HL-60 (cell line): ENCODE data around the gene PPP1R11.

Experiments used
- DNase-seq, 2 experiments: peaks; one replicate each; pipeline ENCODE4 v3.0.0-alpha.2; 2010 to 2020; ENCODE audit warnings: low read depth in 1 of 2, low spot score in 1 of 2
- H3K27ac ChIP-seq: fragments of 250-450 bp; sonication (Bioruptor Pico); replicated peaks from 2 replicates; pipeline ENCODE4 v1.5.1; 2020; ENCODE audit warnings: mild to moderate bottlenecking, moderate library complexity
- H3K27me3 ChIP-seq: fragments of 250-450 bp; sonication (Bioruptor Pico); 2 replicates; pipeline ENCODE4 v1.5.1; 2021; ENCODE audit warnings: mild to moderate bottlenecking, moderate library complexity; ENCODE audit not compliant: insufficient read depth, poor library complexity, severe bottlenecking
- H3K4me3 ChIP-seq: replicated peaks from 2 replicates; pipeline ENCODE4 v1.5.1; 2011; ENCODE audit warnings: mild to moderate bottlenecking, control low read depth, low read length; ENCODE audit not compliant: insufficient read depth
- GABPA ChIP-seq: IDR thresholded peaks from 2 replicates; pipeline ENCODE4 v1.6.1; 2012; ENCODE audit warnings: low read depth
- POLR2AphosphoS5 ChIP-seq: IDR thresholded peaks from 2 replicates; pipeline ENCODE4 v1.6.1; 2012; ENCODE audit warnings: low read depth
- SPI1 ChIP-seq: IDR thresholded peaks from 2 replicates; pipeline ENCODE4 v1.6.1; 2012; ENCODE audit warnings: low read depth, mild to moderate bottlenecking, borderline replicate concordance
- TF ChIP-seq, protein P1 (sequence below): IDR thresholded peaks from 2 replicates; pipeline ENCODE4 v1.6.1; 2012; ENCODE audit warnings: low read depth; ENCODE audit not compliant: insufficient replicate concordance
- TF ChIP-seq, protein P2 (sequence below): IDR thresholded peaks from one replicate; pipeline ENCODE4 v1.5.1; 2011; ENCODE audit warnings: low read length, control low read depth, inconsistent platforms; ENCODE audit not compliant: insufficient read depth

The PPP1R11 gene

DNA sequence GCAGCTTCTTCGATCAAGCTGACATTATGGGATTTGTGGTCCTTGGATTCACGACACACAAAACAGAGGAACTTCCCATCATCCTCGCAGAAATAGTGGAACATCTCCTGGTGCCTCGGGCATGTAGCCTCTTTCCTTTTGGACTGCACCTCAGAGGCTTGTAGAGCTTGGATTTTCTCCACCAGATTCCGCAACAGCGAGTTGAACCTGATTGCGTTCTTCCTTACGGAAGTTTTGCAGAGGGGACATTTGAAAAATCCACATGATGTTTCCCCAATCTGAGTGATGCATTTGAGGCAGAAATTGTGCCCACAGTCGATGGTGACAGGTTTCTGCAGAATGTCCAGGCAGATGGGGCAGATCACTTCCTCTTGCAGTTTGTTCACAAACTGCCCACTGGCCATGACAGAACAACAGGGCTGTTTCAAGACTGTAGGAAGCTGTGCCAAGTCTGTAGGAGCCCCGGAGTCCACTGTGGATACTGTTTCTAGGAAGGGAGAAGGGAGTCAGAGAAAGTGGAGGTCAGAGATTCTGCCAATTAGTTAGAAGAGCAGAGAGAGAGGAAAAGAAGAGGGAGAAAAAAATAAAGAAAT lies 45.5 kb downstream of the PPP1R11 start:
- no peak for DNase-seq
- Histone ChIP-seq H3K27me3 (peaks cover 19% of the 10 kb centered on the region), H3K27ac (no peak overlapping the region), H3K4me3 (no peak overlapping the region)
- TF ChIP-seq, protein P1, sequence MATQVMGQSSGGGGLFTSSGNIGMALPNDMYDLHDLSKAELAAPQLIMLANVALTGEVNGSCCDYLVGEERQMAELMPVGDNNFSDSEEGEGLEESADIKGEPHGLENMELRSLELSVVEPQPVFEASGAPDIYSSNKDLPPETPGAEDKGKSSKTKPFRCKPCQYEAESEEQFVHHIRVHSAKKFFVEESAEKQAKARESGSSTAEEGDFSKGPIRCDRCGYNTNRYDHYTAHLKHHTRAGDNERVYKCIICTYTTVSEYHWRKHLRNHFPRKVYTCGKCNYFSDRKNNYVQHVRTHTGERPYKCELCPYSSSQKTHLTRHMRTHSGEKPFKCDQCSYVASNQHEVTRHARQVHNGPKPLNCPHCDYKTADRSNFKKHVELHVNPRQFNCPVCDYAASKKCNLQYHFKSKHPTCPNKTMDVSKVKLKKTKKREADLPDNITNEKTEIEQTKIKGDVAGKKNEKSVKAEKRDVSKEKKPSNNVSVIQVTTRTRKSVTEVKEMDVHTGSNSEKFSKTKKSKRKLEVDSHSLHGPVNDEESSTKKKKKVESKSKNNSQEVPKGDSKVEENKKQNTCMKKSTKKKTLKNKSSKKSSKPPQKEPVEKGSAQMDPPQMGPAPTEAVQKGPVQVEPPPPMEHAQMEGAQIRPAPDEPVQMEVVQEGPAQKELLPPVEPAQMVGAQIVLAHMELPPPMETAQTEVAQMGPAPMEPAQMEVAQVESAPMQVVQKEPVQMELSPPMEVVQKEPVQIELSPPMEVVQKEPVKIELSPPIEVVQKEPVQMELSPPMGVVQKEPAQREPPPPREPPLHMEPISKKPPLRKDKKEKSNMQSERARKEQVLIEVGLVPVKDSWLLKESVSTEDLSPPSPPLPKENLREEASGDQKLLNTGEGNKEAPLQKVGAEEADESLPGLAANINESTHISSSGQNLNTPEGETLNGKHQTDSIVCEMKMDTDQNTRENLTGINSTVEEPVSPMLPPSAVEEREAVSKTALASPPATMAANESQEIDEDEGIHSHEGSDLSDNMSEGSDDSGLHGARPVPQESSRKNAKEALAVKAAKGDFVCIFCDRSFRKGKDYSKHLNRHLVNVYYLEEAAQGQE: no peak
- TF ChIP-seq GABPA: no peak
- TF ChIP-seq, protein P2, sequence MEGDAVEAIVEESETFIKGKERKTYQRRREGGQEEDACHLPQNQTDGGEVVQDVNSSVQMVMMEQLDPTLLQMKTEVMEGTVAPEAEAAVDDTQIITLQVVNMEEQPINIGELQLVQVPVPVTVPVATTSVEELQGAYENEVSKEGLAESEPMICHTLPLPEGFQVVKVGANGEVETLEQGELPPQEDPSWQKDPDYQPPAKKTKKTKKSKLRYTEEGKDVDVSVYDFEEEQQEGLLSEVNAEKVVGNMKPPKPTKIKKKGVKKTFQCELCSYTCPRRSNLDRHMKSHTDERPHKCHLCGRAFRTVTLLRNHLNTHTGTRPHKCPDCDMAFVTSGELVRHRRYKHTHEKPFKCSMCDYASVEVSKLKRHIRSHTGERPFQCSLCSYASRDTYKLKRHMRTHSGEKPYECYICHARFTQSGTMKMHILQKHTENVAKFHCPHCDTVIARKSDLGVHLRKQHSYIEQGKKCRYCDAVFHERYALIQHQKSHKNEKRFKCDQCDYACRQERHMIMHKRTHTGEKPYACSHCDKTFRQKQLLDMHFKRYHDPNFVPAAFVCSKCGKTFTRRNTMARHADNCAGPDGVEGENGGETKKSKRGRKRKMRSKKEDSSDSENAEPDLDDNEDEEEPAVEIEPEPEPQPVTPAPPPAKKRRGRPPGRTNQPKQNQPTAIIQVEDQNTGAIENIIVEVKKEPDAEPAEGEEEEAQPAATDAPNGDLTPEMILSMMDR: no peak
- TF ChIP-seq SPI1: no peak
- no peak for TF ChIP-seq POLR2AphosphoS5

DNA sequence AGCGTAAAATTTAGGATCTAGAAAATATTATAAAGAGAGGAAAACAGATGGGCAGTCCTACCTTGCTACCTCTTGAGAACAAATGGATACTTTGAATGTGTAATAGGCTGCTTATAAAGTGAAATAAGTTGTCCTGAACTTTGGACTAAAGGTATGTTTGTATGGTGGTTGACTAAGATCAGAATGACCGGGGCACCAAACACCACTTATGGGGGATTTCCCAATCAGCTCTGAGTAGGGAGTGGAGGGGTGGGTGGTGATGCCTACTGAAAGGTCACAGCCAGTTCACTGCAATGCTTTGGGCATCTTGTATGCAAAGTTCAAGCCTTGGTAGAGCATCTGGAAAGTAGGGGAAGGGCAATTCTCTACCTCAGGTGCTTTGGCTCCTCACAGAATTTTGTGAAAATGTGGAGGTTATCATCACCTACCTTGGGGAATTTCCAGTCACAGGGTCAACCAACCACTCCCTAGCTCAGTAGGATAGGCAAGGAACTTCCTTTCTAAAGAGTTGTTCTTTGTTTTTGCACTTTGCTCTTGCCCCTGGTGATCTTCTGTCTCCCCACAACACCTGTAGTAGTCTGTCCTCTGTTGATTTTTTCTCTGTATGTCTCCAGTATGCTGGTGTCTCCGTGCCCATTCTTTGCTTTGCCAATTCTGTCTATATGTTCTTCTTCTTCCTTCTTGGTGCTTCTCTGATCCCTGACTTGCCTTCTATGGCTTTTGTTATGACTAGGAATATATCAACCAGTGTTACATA lies 46.2 kb downstream of the PPP1R11 start, which contains the start of gene TRIM31:
Gene TRIM31, minus strand, starts transcription at position 88 of the 757 bp plus-strand sequence. CDS start 285 bp downstream, outside the sequence.
- peaks cover 19% of the 10 kb centered on the region for H3K27me3 ChIP-seq
- no peak within 1 kb of the TSS for H3K27ac ChIP-seq
- DNase-seq: no peak
- TF ChIP-seq SPI1 (no peak), GABPA (no peak), POLR2AphosphoS5 (no peak)
- TF ChIP-seq, protein P1: no peak
- TF ChIP-seq, protein P2: no peak
- no peak within 1 kb of the TSS for H3K4me3 ChIP-seq

DNA sequence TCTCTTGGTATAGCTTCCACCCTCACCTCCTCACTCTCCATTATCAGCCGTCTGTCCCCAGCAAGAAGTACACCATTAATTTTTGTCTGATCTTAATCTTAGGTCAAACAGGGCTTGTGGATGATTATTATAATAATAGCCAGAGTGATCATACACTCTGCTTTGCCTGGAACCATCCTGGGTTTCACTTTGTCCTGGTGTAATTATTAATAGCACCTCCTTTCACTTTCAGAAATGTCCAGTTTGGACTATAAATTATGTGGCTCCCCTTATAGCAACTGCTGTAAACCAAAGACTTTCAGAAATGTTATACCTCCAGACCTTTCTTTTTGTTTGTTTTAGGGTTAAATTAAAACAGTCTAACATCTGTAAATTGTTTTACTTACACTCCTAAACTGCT lies 46.8 kb downstream of the PPP1R11 start:
- Histone ChIP-seq H3K27me3 (peaks cover 22% of the 10 kb centered on the region), H3K4me3 (no peak overlapping the region), H3K27ac (no peak overlapping the region)
- DNase-seq: no peak
- no peak for TF ChIP-seq SPI1
- no peak for TF ChIP-seq GABPA
- TF ChIP-seq POLR2AphosphoS5: no peak
- TF ChIP-seq, protein P2: no peak
- TF ChIP-seq, protein P1: no peak
